Aorta (tissue), 5 donors: ENCODE results near the gene APOC3. TPM values are rescaled to one million over a fixed set of nuclear protein-coding genes. Genes with fewer than 3 reads are reported as not detected.

ENCODE experiments used
- ATAC-seq: fragments of 200-7000 bp; cut with Tn5 transposase; one replicate; pipeline ENCODE4 v1.9.1; 2022; ENCODE audit warnings: moderate library complexity; ENCODE audit not compliant: low FRiP score
- DNase-seq, 2 donors: peaks; one replicate each; pipeline ENCODE4 v3.0.0-alpha.2; 2020
- H3K27ac ChIP-seq, 2 donors: one replicate each; pipeline ENCODE4 v1.5.1; 2013; ENCODE audit warnings: low read length in 2 of 2, mild to moderate bottlenecking in 2 of 2, moderate library complexity in 2 of 2, control low read depth in 1 of 2, inconsistent platforms in 1 of 2, low read depth in 1 of 2
- H3K27me3 ChIP-seq, 2 donors: one replicate each; pipeline ENCODE4 v1.6.1; 2013; ENCODE audit warnings: control low read depth in 1 of 2, low read length in 1 of 2, mild to moderate bottlenecking in 1 of 2, moderate library complexity in 1 of 2; ENCODE audit not compliant: insufficient read depth in 2 of 2, control insufficient read depth in 1 of 2
- H3K36me3 ChIP-seq, 2 donors: one replicate each; pipeline ENCODE4 v1.6.1; 2013; ENCODE audit warnings: control low read depth in 1 of 2, low read length in 1 of 2, mild to moderate bottlenecking in 1 of 2; ENCODE audit not compliant: insufficient read depth in 2 of 2, control insufficient read depth in 1 of 2
- H3K4me1 ChIP-seq, 2 donors: one replicate each; pipeline ENCODE4 v1.6.1; 2013; ENCODE audit warnings: low read length in 2 of 2, control low read depth in 1 of 2, mild to moderate bottlenecking in 1 of 2, moderate library complexity in 1 of 2; ENCODE audit not compliant: insufficient read depth in 2 of 2, control insufficient read depth in 1 of 2
- H3K4me3 ChIP-seq, 2 donors: one replicate each; pipeline ENCODE4 v1.5.1; 2013; ENCODE audit warnings: low read length in 2 of 2, control low read depth in 1 of 2, mild to moderate bottlenecking in 1 of 2
- H3K9me3 ChIP-seq: one replicate; pipeline ENCODE4 v1.6.1; 2013; ENCODE audit warnings: mild to moderate bottlenecking, low read length; ENCODE audit not compliant: control insufficient read depth
- WGBS, 2 donors: extraction: QIAGEN DNeasy Blood & Tissue Kit; methylation state at CpG; one replicate each; pipeline ENCODE4 v1.1.7; 2013; 5-methylcytosine and 5-hydroxymethylcytosine counted together
- intact Hi-C, 2 donors: fragments of 100-400 bp; cut with DNase I; formaldehyde crosslinking; loops; one replicate each; pipeline versions ENCODE4 v1.14.2 to v1.15.0; 2022
- polyA plus RNA-seq, 2 donors: library from polyadenylated mRNA; stranded (reverse); fragments of 200-250 nt; gene quantifications; one replicate each; pipeline ENCODE4 v1.2.3, GENCODE V29; 2013
- total RNA-seq, 2 donors: library from RNA; stranded (reverse); fragmentation: NEBNext Ultra II Directional; extraction: Animal tissue kit (Norgen Biotek cat#: 25700); gene quantifications; one replicate each; pipeline ENCODE4 v1.2.1, GENCODE V29; 2021
- donor health status: healthy with polysubstance abuse.
- donor health status: Bipolar disorder and iron deficiency.
- donor health status: DM: no; HTN: no; CAD: no.
- donor health status: DM: no; HTN: no; CAD: no.
- donor health status: DM: yes; HTN: yes; CAD: no.

Gene APOC3
- total and polyA plus RNA-seq, 4 donors: 335 TPM; not detected in 3

DNA sequence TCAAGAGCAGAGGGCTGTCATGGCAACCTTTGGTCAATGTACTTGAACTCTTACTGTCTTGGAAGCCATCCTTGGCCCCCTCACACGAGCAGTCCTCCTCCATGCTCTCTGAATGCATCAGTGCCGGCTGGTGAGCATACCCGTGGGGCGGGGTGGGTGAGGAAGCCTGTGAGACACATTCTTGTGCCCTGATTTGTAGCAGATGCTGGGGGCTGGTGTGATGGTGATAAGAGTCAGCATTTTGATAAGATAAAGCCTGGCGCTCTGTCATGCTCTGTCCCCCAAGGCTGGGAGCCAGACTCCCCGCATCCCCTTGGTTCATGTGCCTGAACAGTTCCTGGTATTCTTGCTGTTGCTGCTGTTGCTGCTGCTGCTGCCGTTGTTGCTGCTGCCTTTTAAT, 28.2 kb downstream of the APOC3 start:
- 69 to 74% methylated on average over 7 of the region's 7 CpGs for WGBS, 2 donors
- Histone ChIP-seq H3K27ac (no peak overlapping the region), H3K9me3 (no peaks in the 10 kb centered on the region), H3K4me3 (no peak overlapping the region), H3K4me1 (no peaks in the 10 kb centered on the region), H3K36me3 (peaks cover 7 to 9% of the 10 kb centered on the region in 2 donors), H3K27me3 (no peaks in the 10 kb centered on the region)
- intact Hi-C loops: no loop called here
- peak in 1 of 2 donors; percentile 61 for DNase-seq
- no peak for ATAC-seq

- H3K27ac ChIP-seq: no peak overlapping the region
- WGBS, 2 donors: 92 to 93% methylated on average over 8 of the region's 8 CpGs
- H3K27me3 ChIP-seq: no peaks in the 10 kb centered on the region
- peaks cover 9% of the 10 kb centered on the region in 2 donors for H3K36me3 ChIP-seq
- no peak overlapping the region for H3K4me3 ChIP-seq
- no peak for ATAC-seq
- no peaks in the 10 kb centered on the region for H3K4me1 ChIP-seq
- intact Hi-C loops: no loop called here
- H3K9me3 ChIP-seq: no peaks in the 10 kb centered on the region
- DNase-seq: no peak
Observed at GRCh38 chr11:116859175-116859574, 29.5 kb downstream of the APOC3 start.

DNA sequence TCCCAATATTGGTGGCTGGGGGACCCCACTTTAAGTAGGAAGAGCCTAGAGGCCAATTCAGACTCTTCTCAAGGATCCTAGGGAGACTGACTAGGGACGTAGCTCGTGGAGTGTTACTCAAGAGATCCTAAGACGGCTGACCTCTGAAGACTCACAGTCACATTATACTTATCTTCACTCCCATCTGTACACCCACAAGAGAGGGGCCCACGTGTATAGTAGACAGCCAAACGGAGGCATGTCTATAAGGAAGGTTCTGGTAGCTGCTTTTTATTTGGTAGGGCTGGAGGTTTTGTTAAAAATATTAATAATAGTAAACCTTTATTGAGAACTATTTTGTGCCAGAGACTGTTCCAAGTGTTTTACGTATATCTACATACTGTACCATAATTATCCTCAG, 30.6 kb downstream of the APOC3 start:
- Histone ChIP-seq H3K36me3 (peaks cover 13 to 14% of the 10 kb centered on the region in 2 donors), H3K27ac (no peak overlapping the region), H3K9me3 (no peaks in the 10 kb centered on the region), H3K4me3 (no peak overlapping the region), H3K27me3 (no peaks in the 10 kb centered on the region), H3K4me1 (no peaks in the 10 kb centered on the region)
- intact Hi-C loops: no loop called here
- DNase-seq (no peak), ATAC-seq (no peak)
- 89 to 92% methylated on average over 6 of the region's 6 CpGs for WGBS, 2 donors

DNA sequence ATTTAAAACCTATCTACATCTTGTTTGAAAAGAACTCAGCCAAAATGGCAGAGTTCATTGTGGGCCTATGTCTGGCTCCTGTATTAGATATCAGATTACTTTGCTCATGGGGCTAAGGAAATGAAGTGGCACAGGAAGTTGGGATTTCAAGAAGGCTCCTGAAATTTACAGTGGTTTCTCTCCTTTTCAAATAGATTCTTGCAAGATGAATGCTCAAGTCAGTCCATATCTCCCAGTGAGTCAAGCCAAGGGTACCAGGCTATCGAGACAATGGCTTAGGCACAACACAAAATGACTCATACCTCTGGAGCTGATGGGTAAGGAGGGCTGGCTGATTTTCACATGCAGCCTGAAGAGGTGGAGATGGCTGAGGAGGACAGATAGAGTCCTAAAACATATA, 31.8 kb downstream of the APOC3 start:
- 76 to 77% methylated on average over 1 of the region's 1 CpG for WGBS, 2 donors
- peaks cover 13 to 14% of the 10 kb centered on the region in 2 donors for H3K36me3 ChIP-seq

DNA sequence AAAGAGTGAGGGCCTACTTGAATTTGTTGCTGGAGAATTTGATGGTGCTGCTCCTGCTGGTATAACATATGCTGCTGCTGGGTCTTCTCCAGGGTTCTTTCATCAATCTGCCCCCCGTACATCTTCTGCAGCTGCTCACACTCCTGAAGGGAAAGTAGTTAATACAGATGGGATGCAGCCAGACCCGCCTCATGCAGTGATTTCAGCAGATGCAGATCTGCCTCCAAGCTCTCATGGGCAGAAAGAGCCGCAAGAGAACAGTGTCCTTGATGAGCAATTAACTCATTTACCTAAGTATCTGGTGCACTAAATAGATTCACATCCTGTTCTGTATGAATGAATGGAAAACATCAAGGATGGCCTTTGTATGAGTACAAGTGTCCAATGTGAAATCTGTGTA, 32.5 kb downstream of the APOC3 start:
- ATAC-seq (no peak), DNase-seq (no peak)
- Histone ChIP-seq H3K4me1 (no peaks in the 10 kb centered on the region), H3K9me3 (no peaks in the 10 kb centered on the region), H3K36me3 (peaks cover 13 to 14% of the 10 kb centered on the region in 2 donors), H3K4me3 (no peak overlapping the region), H3K27me3 (no peaks in the 10 kb centered on the region), H3K27ac (no peak overlapping the region)
- 87 to 92% methylated on average over 3 of the region's 3 CpGs for WGBS, 2 donors
- intact Hi-C loops: no loop called here

More for the DNA sequence above, 31.8 kb downstream of the APOC3 start:
- no peak overlapping the region for H3K4me3 ChIP-seq
- DNase-seq: no peak
- intact Hi-C loops: no loop called here
- H3K9me3 ChIP-seq: no peaks in the 10 kb centered on the region
- ATAC-seq: no peak
- H3K4me1 ChIP-seq: no peaks in the 10 kb centered on the region
- no peak overlapping the region for H3K27ac ChIP-seq
- no peaks in the 10 kb centered on the region for H3K27me3 ChIP-seq

DNA sequence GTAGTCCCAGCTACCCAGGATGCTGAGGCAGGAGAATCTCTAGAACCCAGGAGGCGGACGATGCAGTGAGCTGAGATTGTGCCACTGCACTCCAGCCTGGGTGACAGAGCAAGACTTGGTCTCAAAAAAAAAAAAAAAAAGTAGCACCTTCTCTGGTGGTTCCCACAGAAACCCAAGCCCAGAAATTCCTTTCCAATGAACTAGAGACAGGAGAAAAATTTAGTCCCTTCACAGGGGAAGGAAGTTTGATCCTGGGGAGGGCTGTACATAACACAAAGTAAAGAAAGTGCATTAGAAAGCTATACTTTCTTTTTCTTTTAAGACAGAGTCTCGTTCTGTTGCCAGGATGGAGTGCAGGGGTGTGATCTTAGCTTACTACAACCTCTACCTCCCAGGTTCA, 33.2 kb downstream of the APOC3 start:
- Histone ChIP-seq H3K36me3 (peaks cover 14% of the 10 kb centered on the region in 2 donors), H3K27ac (no peak overlapping the region), H3K4me1 (no peaks in the 10 kb centered on the region), H3K4me3 (no peak overlapping the region), H3K27me3 (no peaks in the 10 kb centered on the region), H3K9me3 (no peaks in the 10 kb centered on the region)
- 88 to 89% methylated on average over 3 of the region's 3 CpGs for WGBS, 2 donors
- ATAC-seq (no peak), DNase-seq (no peak)
- intact Hi-C loops: no loop called here

DNA sequence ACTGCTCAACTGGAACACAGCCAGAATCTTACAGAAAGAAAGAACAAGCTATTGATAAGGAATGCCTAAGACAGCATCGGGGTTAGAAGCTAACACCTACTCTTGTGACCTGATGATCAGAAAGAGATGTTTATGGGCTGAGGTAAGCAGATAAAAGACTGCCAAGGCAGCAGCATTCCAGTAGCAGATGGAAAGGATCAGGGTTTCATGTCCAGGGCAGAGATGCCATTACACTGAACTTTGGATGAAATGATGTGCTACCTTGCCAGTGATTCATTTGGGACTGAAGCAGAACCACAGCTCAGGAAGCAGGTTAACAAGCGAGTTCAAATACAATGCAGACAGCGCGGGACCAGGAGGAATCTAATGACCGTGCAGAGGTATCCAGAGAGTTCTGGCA, 34.8 kb downstream of the APOC3 start:
- 93 to 96% methylated on average over 5 of the region's 5 CpGs for WGBS, 2 donors
- Histone ChIP-seq H3K27ac (no peak overlapping the region), H3K27me3 (no peaks in the 10 kb centered on the region), H3K4me1 (no peaks in the 10 kb centered on the region), H3K9me3 (no peaks in the 10 kb centered on the region), H3K36me3 (peaks cover 12 to 15% of the 10 kb centered on the region in 2 donors), H3K4me3 (no peak overlapping the region)
- ATAC-seq: no peak
- no peak for DNase-seq
- intact Hi-C loops: no loop called here

DNA sequence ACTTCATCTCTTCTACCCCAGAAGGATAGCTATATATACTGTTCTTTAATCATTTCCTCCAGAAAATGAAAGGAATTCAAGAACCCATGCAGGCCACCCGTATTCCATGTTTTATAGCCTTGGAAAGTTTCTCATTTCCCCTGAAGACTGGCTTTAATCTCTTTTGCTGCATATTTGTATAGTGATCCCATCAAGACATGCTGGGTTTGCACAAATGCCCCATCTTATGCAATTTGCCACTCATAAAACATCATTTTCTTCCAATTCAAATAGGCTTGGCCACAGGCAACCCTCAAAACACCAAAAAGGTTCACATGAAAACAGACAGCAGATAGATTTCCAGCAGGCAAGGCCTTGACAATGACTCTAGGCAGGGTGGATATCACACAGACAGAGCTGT, 36.0 kb downstream of the APOC3 start:
- Histone ChIP-seq H3K4me3 (no peak overlapping the region), H3K27me3 (no peaks in the 10 kb centered on the region), H3K36me3 (peaks cover 15 to 19% of the 10 kb centered on the region in 2 donors), H3K4me1 (no peaks in the 10 kb centered on the region), H3K27ac (no peak overlapping the region), H3K9me3 (no peaks in the 10 kb centered on the region)
- WGBS, 2 donors: 53 to 65% methylated on average over 1 of the region's 1 CpG
- intact Hi-C loops: no loop called here
- no peak for DNase-seq
- ATAC-seq: no peak

DNA sequence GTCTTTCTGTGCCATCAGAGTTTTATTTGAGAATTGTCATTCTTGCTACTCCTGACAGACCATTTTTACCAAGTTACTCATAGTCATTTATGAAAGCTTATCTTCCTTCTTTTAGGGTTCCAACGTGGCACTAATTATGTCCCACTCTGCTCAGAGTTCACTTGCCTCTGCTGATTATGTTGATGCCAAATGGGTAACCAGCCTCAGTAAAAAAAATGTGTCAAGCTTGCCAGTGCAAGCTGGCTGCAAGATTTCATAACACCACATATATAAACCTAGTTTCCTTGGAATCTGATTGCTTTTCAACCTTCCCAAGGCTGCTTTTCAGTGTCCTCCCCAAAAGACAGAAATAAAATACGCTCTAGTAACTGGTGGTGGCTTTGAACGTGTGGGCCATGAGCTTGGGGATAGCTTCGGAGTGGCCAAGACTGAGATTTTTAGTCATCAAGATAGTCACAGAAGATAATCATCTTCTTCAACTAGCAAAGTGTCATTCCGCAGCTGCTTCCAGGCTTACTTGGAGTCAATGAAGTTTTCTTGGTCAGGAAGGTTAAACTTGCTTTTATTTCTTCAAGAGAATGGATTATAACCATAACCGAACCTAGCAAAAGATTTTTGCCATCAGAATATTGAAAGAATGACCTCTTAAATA, 37.2 kb downstream of the APOC3 start:
- Histone ChIP-seq H3K9me3 (no peaks in the 10 kb centered on the region), H3K4me3 (no peak overlapping the region), H3K27ac (no peak overlapping the region), H3K27me3 (no peaks in the 10 kb centered on the region), H3K4me1 (no peaks in the 10 kb centered on the region), H3K36me3 (peaks cover 13 to 18% of the 10 kb centered on the region in 2 donors)
- 56 to 66% methylated on average over 6 of the region's 6 CpGs for WGBS, 2 donors
- ATAC-seq: no peak
- DNase-seq: no peak
- intact Hi-C loops: no loop called here
